Mesendoderm (in vitro differentiated cells): ENCODE data around the gene MGAT5.

ENCODE experiments used
- DNase-seq: peaks from one replicate; pipeline ENCODE4 v3.0.0; 2013
- H2AK5ac ChIP-seq: 2 replicates; pipeline ENCODE4 v1.6.1; 2013; ENCODE audit warnings: low read length, inconsistent platforms
- H2BK120ac ChIP-seq: 2 replicates; pipeline ENCODE4 v1.6.1; 2013; ENCODE audit warnings: low read depth, mild to moderate bottlenecking, low read length, moderate library complexity, mixed read lengths
- H2BK15ac ChIP-seq: replicated peaks from 2 replicates; pipeline ENCODE4 v1.6.1; 2013; ENCODE audit warnings: low read depth, mild to moderate bottlenecking, moderate library complexity
- H2BK5ac ChIP-seq: 2 replicates; pipeline ENCODE4 v1.6.1; 2013; ENCODE audit warnings: low read length, inconsistent platforms
- H3K18ac ChIP-seq: 2 replicates; pipeline ENCODE4 v1.6.1; 2013; ENCODE audit warnings: mild to moderate bottlenecking, low read length, mixed read lengths
- H3K23ac ChIP-seq: one replicate; pipeline ENCODE4 v1.6.1; 2013; ENCODE audit warnings: low read length
- H3K27ac ChIP-seq: 2 replicates; pipeline ENCODE4 v1.5.1; 2013; ENCODE audit warnings: low read depth, mild to moderate bottlenecking, inconsistent platforms, low read length, moderate library complexity
- H3K27me3 ChIP-seq: 2 replicates; pipeline ENCODE4 v1.6.1; 2013; ENCODE audit warnings: low read length, control low read depth, mild to moderate bottlenecking, inconsistent platforms; ENCODE audit not compliant: insufficient read depth, poor library complexity
- H3K36me3 ChIP-seq: 2 replicates; pipeline ENCODE4 v1.6.1; 2013; ENCODE audit warnings: low read length, inconsistent platforms; ENCODE audit not compliant: control insufficient read depth, insufficient read depth
- H3K4ac ChIP-seq: one replicate; pipeline ENCODE4 v1.6.1; 2013; ENCODE audit warnings: low read depth, mild to moderate bottlenecking, low read length, moderate library complexity
- H3K4me1 ChIP-seq: 2 replicates; pipeline ENCODE4 v1.6.1; 2013; ENCODE audit warnings: low read depth, low read length, inconsistent platforms; ENCODE audit not compliant: control insufficient read depth
- H3K4me2 ChIP-seq: 2 replicates; pipeline ENCODE4 v1.6.1; 2013; ENCODE audit warnings: low read length
- H3K4me3 ChIP-seq: 2 replicates; pipeline ENCODE4 v1.5.1; 2013; ENCODE audit warnings: mild to moderate bottlenecking, low read length
- H3K56ac ChIP-seq: one replicate; pipeline ENCODE4 v1.6.1; 2013; ENCODE audit warnings: low read length
- H3K79me1 ChIP-seq: 2 replicates; pipeline ENCODE4 v1.6.1; 2013; ENCODE audit warnings: low read length, inconsistent platforms
- H3K79me2 ChIP-seq: 2 replicates; pipeline ENCODE4 v1.6.1; 2013; ENCODE audit warnings: mild to moderate bottlenecking, low read length; ENCODE audit not compliant: control insufficient read depth, insufficient read depth
- H3K9ac ChIP-seq: 2 replicates; pipeline ENCODE4 v1.6.1; 2013; ENCODE audit warnings: low read length, inconsistent platforms
- H4K5ac ChIP-seq: one replicate; pipeline ENCODE4 v1.6.1; 2013; ENCODE audit warnings: low read length
- H4K8ac ChIP-seq: one replicate; pipeline ENCODE4 v1.6.1; 2013; ENCODE audit warnings: low read depth, mild to moderate bottlenecking, control low read depth, low read length, moderate library complexity
- WGBS: extraction: QIAGEN DNeasy Blood & Tissue Kit; methylation state at CpG from one replicate; pipeline ENCODE4 v1.1.7; 2013; ENCODE audit warnings: low lambda C conversion rate, missing lambda C conversion rate; ENCODE audit not compliant: insufficient coverage; ENCODE audit errors: extremely low coverage; 5-methylcytosine and 5-hydroxymethylcytosine counted together

The MGAT5 gene

GRCh38 chr2:134226601-134227000, 27.3 kb upstream of the MGAT5 start:
- Histone ChIP-seq H3K79me2 (peaks cover 7% of the 10 kb centered on the region), H3K79me1 (peaks cover 10% of the 10 kb centered on the region), H2AK5ac (peak overlapping the region; percentile 33), H3K56ac (no peak overlapping the region), H3K18ac (peak overlapping the region; percentile 47), H3K4me1 (peaks cover 4% of the 10 kb centered on the region), H2BK5ac (no peak overlapping the region), H3K27ac (no peak overlapping the region), H3K4me2 (no peak overlapping the region), H3K9ac (no peak overlapping the region), H2BK15ac (no peak overlapping the region), H3K4me3 (no peak overlapping the region), H3K23ac (peak overlapping the region; percentile 25), H3K4ac (no peak overlapping the region), H3K27me3 (no peaks in the 10 kb centered on the region), H3K36me3 (no peaks in the 10 kb centered on the region), H4K8ac (no peak overlapping the region), H4K5ac (no peak overlapping the region), H2BK120ac (no peak overlapping the region)
- no CpG with 5 or more reads among the region's 4 CpGs for WGBS
- no peak for DNase-seq

- Histone ChIP-seq H3K4ac (no peak overlapping the region), H3K23ac (no peak overlapping the region), H3K56ac (no peak overlapping the region), H3K4me2 (no peak overlapping the region), H3K9ac (no peak overlapping the region), H4K5ac (no peak overlapping the region), H4K8ac (no peak overlapping the region), H3K18ac (no peak overlapping the region), H3K4me1 (peaks cover 4% of the 10 kb centered on the region), H3K79me2 (peaks cover 5% of the 10 kb centered on the region), H2BK5ac (no peak overlapping the region), H2BK15ac (no peak overlapping the region), H3K27ac (no peak overlapping the region), H3K27me3 (no peaks in the 10 kb centered on the region), H3K79me1 (peaks cover 10% of the 10 kb centered on the region), H3K36me3 (no peaks in the 10 kb centered on the region), H2BK120ac (no peak overlapping the region), H2AK5ac (no peak overlapping the region), H3K4me3 (no peak overlapping the region)
- no peak for DNase-seq
- WGBS: no CpG with 5 or more reads among the region's 3 CpGs
These were observed 26.2 kb upstream of the MGAT5 start for GRCh38 chr2:134227666-134228065.

GRCh38 chr2:134228493-134228903, 25.4 kb upstream of the MGAT5 start:
- Histone ChIP-seq H3K4me1 (peaks cover 4% of the 10 kb centered on the region), H3K79me1 (peaks cover 10% of the 10 kb centered on the region), H4K8ac (no peak overlapping the region), H2BK15ac (no peak overlapping the region), H3K4me3 (no peak overlapping the region), H4K5ac (no peak overlapping the region), H2BK120ac (no peak overlapping the region), H3K4me2 (no peak overlapping the region), H3K36me3 (no peaks in the 10 kb centered on the region), H3K4ac (no peak overlapping the region), H3K18ac (no peak overlapping the region), H3K56ac (no peak overlapping the region), H2BK5ac (no peak overlapping the region), H2AK5ac (no peak overlapping the region), H3K9ac (no peak overlapping the region), H3K23ac (no peak overlapping the region), H3K27me3 (no peaks in the 10 kb centered on the region), H3K27ac (no peak overlapping the region), H3K79me2 (peaks cover 5% of the 10 kb centered on the region)
- DNase-seq: peak; percentile 59
- no CpG with 5 or more reads among the region's 2 CpGs for WGBS

GRCh38 chr2:134229540-134229939, 24.3 kb upstream of the MGAT5 start:
- peaks cover 4% of the 10 kb centered on the region for H3K4me1 ChIP-seq
- no peaks in the 10 kb centered on the region for H3K36me3 ChIP-seq
- no peak overlapping the region for H3K18ac ChIP-seq
- H2BK5ac ChIP-seq: no peak overlapping the region
- no peak for DNase-seq
- H4K8ac ChIP-seq: no peak overlapping the region
- H3K79me2 ChIP-seq: peaks cover 5% of the 10 kb centered on the region
- no peak overlapping the region for H4K5ac ChIP-seq
- no peak overlapping the region for H2BK15ac ChIP-seq
- H3K56ac ChIP-seq: no peak overlapping the region
- no peak overlapping the region for H3K9ac ChIP-seq
- WGBS: no CpG with 5 or more reads among the region's 2 CpGs
- no peak overlapping the region for H3K4me2 ChIP-seq
- no peak overlapping the region for H2BK120ac ChIP-seq
- H3K4ac ChIP-seq: no peak overlapping the region
- no peak overlapping the region for H2AK5ac ChIP-seq
- H3K23ac ChIP-seq: no peak overlapping the region
- no peak overlapping the region for H3K4me3 ChIP-seq
- H3K27me3 ChIP-seq: no peaks in the 10 kb centered on the region
- H3K27ac ChIP-seq: no peak overlapping the region
- peaks cover 10% of the 10 kb centered on the region for H3K79me1 ChIP-seq

- Histone ChIP-seq H4K5ac (no peak overlapping the region), H2BK15ac (no peak overlapping the region), H3K36me3 (no peaks in the 10 kb centered on the region), H3K9ac (no peak overlapping the region), H2BK5ac (no peak overlapping the region), H2AK5ac (no peak overlapping the region), H3K4ac (no peak overlapping the region), H3K56ac (no peak overlapping the region), H3K4me3 (no peak overlapping the region), H3K23ac (no peak overlapping the region), H4K8ac (no peak overlapping the region), H3K18ac (no peak overlapping the region), H2BK120ac (no peak overlapping the region), H3K27me3 (no peaks in the 10 kb centered on the region), H3K4me1 (peaks cover 2% of the 10 kb centered on the region), H3K27ac (no peak overlapping the region), H3K4me2 (no peak overlapping the region), H3K79me1 (peaks cover 10% of the 10 kb centered on the region), H3K79me2 (peaks cover 5% of the 10 kb centered on the region)
- no peak for DNase-seq
These were observed 23.0 kb upstream of the MGAT5 start for GRCh38 chr2:134230885-134231284.

GRCh38 chr2:134231301-134231964, 22.4 kb upstream of the MGAT5 start:
- Histone ChIP-seq H2BK120ac (no peak overlapping the region), H3K56ac (no peak overlapping the region), H4K8ac (no peak overlapping the region), H2BK15ac (no peak overlapping the region), H3K4me1 (peaks cover 2% of the 10 kb centered on the region), H2BK5ac (no peak overlapping the region), H3K18ac (no peak overlapping the region), H4K5ac (no peak overlapping the region), H3K4me3 (no peak overlapping the region), H2AK5ac (no peak overlapping the region), H3K27ac (no peak overlapping the region), H3K79me2 (peaks cover 5% of the 10 kb centered on the region), H3K9ac (no peak overlapping the region), H3K36me3 (no peaks in the 10 kb centered on the region), H3K23ac (no peak overlapping the region), H3K4ac (no peak overlapping the region), H3K27me3 (no peaks in the 10 kb centered on the region), H3K79me1 (peaks cover 10% of the 10 kb centered on the region), H3K4me2 (no peak overlapping the region)
- no peak for DNase-seq
- no CpG with 5 or more reads among the region's 3 CpGs for WGBS
